ENCODE measurements around the gene RC3H1.
"Not testable (repeated sequence)": the region's sequence is repeated elsewhere in the genome, so short reads cannot be mapped to it uniquely, and the experiment has no call there.

RC3H1 gene

DNA sequence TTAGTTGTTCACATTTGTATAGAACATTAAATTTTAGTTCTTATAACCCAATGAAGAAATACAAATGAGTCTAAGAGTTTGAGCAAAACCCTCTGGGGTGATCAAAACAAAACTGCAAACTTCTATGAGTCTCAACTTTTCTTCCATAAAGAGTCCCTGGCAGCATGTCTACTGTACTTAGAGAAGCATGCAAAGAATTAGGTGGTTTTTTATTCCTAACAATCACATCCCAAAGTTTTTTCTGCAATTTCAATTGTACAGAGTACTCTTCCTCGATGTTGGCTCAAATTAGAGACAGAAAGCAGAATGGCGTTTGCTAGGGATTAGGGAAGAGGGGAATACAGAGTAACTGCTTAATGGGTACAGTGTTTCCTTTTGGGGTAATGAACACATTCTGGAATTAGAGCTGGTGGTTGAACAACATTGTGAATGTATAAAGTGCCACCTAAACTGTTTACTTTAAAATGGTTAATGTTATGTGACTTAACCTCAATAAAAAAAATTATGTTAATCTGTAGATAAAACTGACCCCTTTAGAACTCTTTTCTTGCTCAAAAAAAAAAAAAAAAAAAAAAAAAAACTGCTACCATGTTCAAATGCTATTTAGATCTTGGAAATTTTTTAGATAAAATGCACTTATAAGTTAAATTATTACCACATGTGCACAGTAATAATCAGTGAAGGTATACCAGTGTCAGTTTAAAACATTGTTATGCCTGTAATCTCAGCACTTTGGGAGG lies 4.8 kb downstream of the RC3H1 start:
- FAIRE-seq (no peak), DNase-seq (ENCODE audit: insufficient read length) (no peak)
- TF ChIP-seq POLR2A (IDR thresholded peaks at IDR 0.05; ENCODE audit: low read depth, low read length) (no peak), TAF1 (IDR thresholded peaks at IDR 0.05; ENCODE audit: borderline replicate concordance, low read depth, low read length) (no peak), POLR2AphosphoS5 (IDR thresholded peaks at IDR 0.05; ENCODE audit: low read depth, low read length) (no peak)

DNA sequence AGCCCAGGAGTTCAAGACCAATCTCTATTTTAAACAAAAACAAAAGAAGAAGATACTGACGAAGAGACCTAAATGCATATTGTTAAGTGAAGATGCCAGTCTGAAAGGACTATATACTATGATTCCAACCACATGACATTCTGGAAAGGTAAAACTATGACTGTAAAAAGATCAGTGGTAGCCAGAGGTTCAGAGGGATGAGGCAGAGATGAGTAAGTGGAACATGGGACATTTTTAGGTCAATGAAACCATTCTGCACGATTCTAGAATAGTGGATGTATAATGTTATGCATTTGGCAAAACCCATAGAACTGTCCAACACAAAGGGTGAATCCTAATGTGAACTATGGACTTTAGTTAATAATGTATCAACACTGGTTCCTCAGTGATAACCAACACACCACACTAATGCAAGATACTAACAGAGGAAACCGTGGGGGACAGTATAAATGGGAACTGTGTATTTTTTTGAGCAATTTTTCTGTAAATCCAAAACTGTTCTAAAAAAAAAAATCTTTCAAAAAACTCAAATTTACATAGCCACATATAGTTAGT lies 8.2 kb downstream of the RC3H1 start:
- no peak for DNase-seq (ENCODE audit: insufficient read length)
- no peak for FAIRE-seq
- TF ChIP-seq POLR2A (IDR thresholded peaks at IDR 0.05; ENCODE audit: low read depth, low read length) (no peak), TAF1 (IDR thresholded peaks at IDR 0.05; ENCODE audit: borderline replicate concordance, low read depth, low read length) (no peak), POLR2AphosphoS5 (IDR thresholded peaks at IDR 0.05; ENCODE audit: low read depth, low read length) (no peak)

GRCh38 chr1:174008979-174009378 lies 13.2 kb downstream of the RC3H1 start:
- FAIRE-seq: no peak

GRCh38 chr1:174008269-174008668 lies 13.9 kb downstream of the RC3H1 start:
- no peak for TF ChIP-seq TAF1 (IDR thresholded peaks at IDR 0.05; ENCODE audit: borderline replicate concordance, low read depth, low read length)
- no peak for TF ChIP-seq POLR2A (IDR thresholded peaks at IDR 0.05; ENCODE audit: low read depth, low read length)
- TF ChIP-seq POLR2AphosphoS5 (IDR thresholded peaks at IDR 0.05; ENCODE audit: low read depth, low read length): no peak
- DNase-seq (ENCODE audit: insufficient read length) (no peak), FAIRE-seq (no peak)

More at GRCh38 chr1:174008979-174009378, 13.2 kb downstream of the RC3H1 start:
- TF ChIP-seq POLR2AphosphoS5 (IDR thresholded peaks at IDR 0.05; ENCODE audit: low read depth, low read length) (no peak), POLR2A (IDR thresholded peaks at IDR 0.05; ENCODE audit: low read depth, low read length) (no peak), TAF1 (IDR thresholded peaks at IDR 0.05; ENCODE audit: borderline replicate concordance, low read depth, low read length) (no peak)
- DNase-seq (ENCODE audit: insufficient read length): no peak

GRCh38 chr1:174007851-174008250 lies 14.3 kb downstream of the RC3H1 start:
- FAIRE-seq: no peak
- no peak for DNase-seq (ENCODE audit: insufficient read length)
- TF ChIP-seq POLR2AphosphoS5 (IDR thresholded peaks at IDR 0.05; ENCODE audit: low read depth, low read length) (no peak), POLR2A (IDR thresholded peaks at IDR 0.05; ENCODE audit: low read depth, low read length) (no peak), TAF1 (IDR thresholded peaks at IDR 0.05; ENCODE audit: borderline replicate concordance, low read depth, low read length) (no peak)

DNA sequence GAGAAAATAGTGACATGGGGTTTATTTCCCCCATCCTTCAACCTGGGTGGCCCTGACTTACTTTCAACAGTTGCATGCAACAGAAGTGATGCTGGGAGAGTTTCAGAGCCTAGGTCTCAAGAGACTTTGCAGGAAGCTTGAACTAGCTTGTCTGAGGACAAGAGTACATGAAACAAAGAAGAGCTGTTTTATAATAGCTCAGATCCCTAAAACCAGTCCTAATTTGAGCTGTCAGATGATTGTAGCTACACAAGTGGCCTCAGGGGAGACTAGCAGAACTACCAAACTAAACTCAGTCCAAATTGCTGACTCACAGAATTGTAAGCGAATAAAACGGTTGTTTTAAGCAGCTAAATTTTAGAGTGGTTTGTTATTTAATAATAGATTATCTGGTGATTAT lies 17.1 kb downstream of the RC3H1 start:
- peak; percentile 86 for FAIRE-seq
- TF ChIP-seq TAF1 (IDR thresholded peaks at IDR 0.05; ENCODE audit: borderline replicate concordance, low read depth, low read length) (no peak), POLR2AphosphoS5 (IDR thresholded peaks at IDR 0.05; ENCODE audit: low read depth, low read length) (no peak), POLR2A (IDR thresholded peaks at IDR 0.05; ENCODE audit: low read depth, low read length) (no peak)
- DNase-seq (ENCODE audit: insufficient read length): peak; percentile 27

GRCh38 chr1:174003867-174004266 lies 18.3 kb downstream of the RC3H1 start:
- FAIRE-seq: no peak

GRCh38 chr1:174001573-174001972 lies 20.6 kb downstream of the RC3H1 start:
- no peak for DNase-seq (ENCODE audit: insufficient read length)
- FAIRE-seq: no peak
- TF ChIP-seq POLR2AphosphoS5 (IDR thresholded peaks at IDR 0.05; ENCODE audit: low read depth, low read length) (no peak), POLR2A (IDR thresholded peaks at IDR 0.05; ENCODE audit: low read depth, low read length) (no peak), TAF1 (IDR thresholded peaks at IDR 0.05; ENCODE audit: borderline replicate concordance, low read depth, low read length) (no peak)

More at GRCh38 chr1:174003867-174004266, 18.3 kb downstream of the RC3H1 start:
- TF ChIP-seq TAF1 (IDR thresholded peaks at IDR 0.05; ENCODE audit: borderline replicate concordance, low read depth, low read length): no peak
- no peak for TF ChIP-seq POLR2AphosphoS5 (IDR thresholded peaks at IDR 0.05; ENCODE audit: low read depth, low read length)
- no peak for DNase-seq (ENCODE audit: insufficient read length)

GRCh38 chr1:174000371-174000770 lies 21.8 kb downstream of the RC3H1 start:
- FAIRE-seq (no peak), DNase-seq (ENCODE audit: insufficient read length) (no peak)
- TF ChIP-seq POLR2AphosphoS5 (IDR thresholded peaks at IDR 0.05; ENCODE audit: low read depth, low read length) (no peak), TAF1 (IDR thresholded peaks at IDR 0.05; ENCODE audit: borderline replicate concordance, low read depth, low read length) (no peak), POLR2A (IDR thresholded peaks at IDR 0.05; ENCODE audit: low read depth, low read length) (no peak)

DNA sequence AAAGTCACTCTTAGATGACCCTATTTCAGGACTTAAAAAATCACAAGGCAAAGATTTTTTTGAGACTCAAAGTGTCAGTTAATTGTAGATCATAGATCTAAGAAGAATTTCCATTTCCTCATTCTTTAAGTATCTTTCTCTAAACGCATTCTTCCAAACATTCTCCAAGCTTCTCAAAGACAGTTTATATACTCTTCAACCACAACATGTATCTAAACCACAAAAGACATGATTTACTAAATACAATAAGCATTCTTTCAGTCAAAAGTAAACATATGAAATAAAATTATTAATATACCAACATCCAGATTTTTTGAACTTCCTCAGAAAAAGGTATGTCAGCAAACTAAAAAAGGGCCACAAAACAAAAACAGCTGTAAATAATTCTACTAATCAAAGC lies 24.4 kb downstream of the RC3H1 start:
- TF ChIP-seq POLR2A (IDR thresholded peaks at IDR 0.05; ENCODE audit: low read depth, low read length) (no peak), POLR2AphosphoS5 (IDR thresholded peaks at IDR 0.05; ENCODE audit: low read depth, low read length) (no peak)
- DNase-seq (ENCODE audit: insufficient read length) (no peak), FAIRE-seq (no peak)

- DNase-seq (ENCODE audit: insufficient read length): no peak
- TF ChIP-seq POLR2A (IDR thresholded peaks at IDR 0.05; ENCODE audit: low read depth, low read length): no peak
- TF ChIP-seq POLR2AphosphoS5 (IDR thresholded peaks at IDR 0.05; ENCODE audit: low read depth, low read length): no peak
- TF ChIP-seq TAF1 (IDR thresholded peaks at IDR 0.05; ENCODE audit: borderline replicate concordance, low read depth, low read length): no peak
- FAIRE-seq: no peak
These were observed 25.2 kb downstream of the RC3H1 start for GRCh38 chr1:173996995-173997394.

DNA sequence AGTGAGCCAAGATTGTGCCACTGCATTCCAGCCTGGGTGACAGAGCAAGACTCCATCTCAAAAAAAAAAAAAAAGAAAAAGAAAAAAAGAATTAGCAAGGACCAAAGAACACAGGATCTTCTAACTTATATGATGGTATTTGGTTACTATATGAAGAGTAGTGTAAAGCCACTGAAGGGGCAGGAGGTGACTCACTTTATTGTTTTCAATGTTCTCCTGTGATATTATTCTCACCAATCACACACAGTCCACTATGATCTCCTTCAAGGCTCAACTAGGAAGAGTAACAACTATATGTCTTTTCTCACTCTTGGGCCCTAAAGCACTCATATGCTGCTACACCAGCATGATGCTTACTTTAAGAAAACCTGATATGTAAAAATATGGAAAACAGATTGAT lies 26.7 kb downstream of the RC3H1 start:
- FAIRE-seq: no peak
- no peak for DNase-seq (ENCODE audit: insufficient read length)
- TF ChIP-seq POLR2A (IDR thresholded peaks at IDR 0.05; ENCODE audit: low read depth, low read length) (no peak), TAF1 (IDR thresholded peaks at IDR 0.05; ENCODE audit: borderline replicate concordance, low read depth, low read length) (no peak), POLR2AphosphoS5 (IDR thresholded peaks at IDR 0.05; ENCODE audit: low read depth, low read length) (no peak)

GRCh38 chr1:173993948-173994347 lies 28.2 kb downstream of the RC3H1 start:
- not testable (repeated sequence) for FAIRE-seq; DNase-seq (ENCODE audit: insufficient read length)
